Ovary (tissue), 3 donors: ENCODE measurements around the gene LMNB1.

Experiments used
- CTCF ChIP-seq, 3 donors: fragments of 450-650 bp in 2 of 3; fragments of 200-600 bp in 1 of 3; IDR thresholded peaks; one replicate each; pipeline versions ENCODE4 v1.5.1 to v1.8.0; 2016 to 2022; ENCODE audit warnings: antibody characterized with exemption in 3 of 3, mild to moderate bottlenecking in 1 of 3
- EP300 ChIP-seq: sonication (generic); formaldehyde crosslinking; IDR thresholded peaks from one replicate; pipeline ENCODE4 v1.6.1; 2017; ENCODE audit warnings: antibody characterized with exemption
- POLR2A ChIP-seq: fragments of 450-650 bp; IDR thresholded peaks from one replicate; pipeline ENCODE4 v1.6.1; 2017; ENCODE audit warnings: antibody characterized with exemption, mild to moderate bottlenecking, moderate library complexity
- donor health status: DM: no; HTN: no; CAD: no.

- TF ChIP-seq CTCF (IDR thresholded peaks at IDR 0.05) (no peak), POLR2A (no peak), EP300 (no peak)
Observed at GRCh38 chr5:126852841-126853271, 75.9 kb downstream of the LMNB1 start.
